MM.1S (cell line): Measurements from ENCODE around the gene CD101.
A peak's percentile ranks its signal among the peaks of the same experiment; 100 is the strongest.

Experiments used
- DNase-seq: peaks from one replicate; pipeline ENCODE4 v3.0.0-alpha.2; 2015
- H2AFZ ChIP-seq: fragments of 300-600 bp; sonication (generic); 2 replicates; pipeline ENCODE4 v1.6.0; 2016; ENCODE audit warnings: antibody characterized with exemption, low read length
- H3F3A ChIP-seq: fragments of 300-600 bp; sonication (generic); 2 replicates; pipeline ENCODE4 v1.6.1; 2016; ENCODE audit warnings: mild to moderate bottlenecking, antibody characterized with exemption, low read length, moderate library complexity, mixed read lengths; ENCODE audit not compliant: insufficient read depth
- H3K27ac ChIP-seq: fragments of 300-600 bp; sonication (generic); 2 replicates; pipeline ENCODE4 v1.5.1; 2016; ENCODE audit warnings: mild to moderate bottlenecking, low read length
- H3K27me3 ChIP-seq: fragments of 300-600 bp; sonication (generic); replicated peaks from 2 replicates; pipeline ENCODE4 v1.6.0; 2016; ENCODE audit warnings: low read length; ENCODE audit not compliant: insufficient read depth
- H3K36me3 ChIP-seq: fragments of 300-600 bp; sonication (generic); replicated peaks from 2 replicates; pipeline ENCODE4 v1.6.1; 2016; ENCODE audit warnings: mild to moderate bottlenecking, low read length, mixed read lengths; ENCODE audit not compliant: insufficient read depth
- H3K4me1 ChIP-seq: fragments of 300-600 bp; sonication (generic); 2 replicates; pipeline ENCODE4 v1.6.1; 2016; ENCODE audit warnings: low read length, mixed read lengths
- H3K4me2 ChIP-seq: fragments of 300-600 bp; sonication (generic); 2 replicates; pipeline ENCODE4 v1.6.0; 2016; ENCODE audit warnings: low read depth, low read length
- H3K4me3 ChIP-seq: fragments of 300-600 bp; sonication (generic); 2 replicates; pipeline ENCODE4 v1.5.1; 2016; ENCODE audit warnings: low read length, mixed read lengths
- H3K79me2 ChIP-seq: fragments of 300-600 bp; sonication (generic); 2 replicates; pipeline ENCODE4 v1.6.1; 2016; ENCODE audit warnings: mixed run types, low read length, mixed read lengths
- H3K9ac ChIP-seq: fragments of 300-600 bp; sonication (generic); 2 replicates; pipeline ENCODE4 v1.6.1; 2016; ENCODE audit warnings: low read length, mixed read lengths
- H3K9me2 ChIP-seq: fragments of 300-600 bp; sonication (generic); replicated peaks from 2 replicates; pipeline ENCODE4 v1.6.1; 2016; ENCODE audit warnings: mild to moderate bottlenecking, low read length, mixed read lengths; ENCODE audit not compliant: insufficient read depth
- H3K9me3 ChIP-seq: fragments of 300-600 bp; sonication (generic); replicated peaks from 2 replicates; pipeline ENCODE4 v1.6.1; 2016; ENCODE audit warnings: mild to moderate bottlenecking, low read length, mixed read lengths; ENCODE audit not compliant: insufficient read depth
- H4K20me1 ChIP-seq: fragments of 300-600 bp; sonication (generic); 2 replicates; pipeline ENCODE4 v1.6.1; 2016; ENCODE audit warnings: mild to moderate bottlenecking, low read length, moderate library complexity, mixed read lengths; ENCODE audit not compliant: insufficient read depth
- EZH2 ChIP-seq: fragments of 300-600 bp; sonication (generic); optimal IDR thresholded peaks from 2 replicates; pipeline ENCODE3; 2017; ENCODE audit warnings: low read depth, mild to moderate bottlenecking, antibody characterized with exemption, low read length, mixed read lengths
- EZH2phosphoT487 ChIP-seq: fragments of 300-600 bp; sonication (generic); IDR thresholded peaks from 2 replicates; pipeline ENCODE4 v1.6.1; 2018; ENCODE audit warnings: antibody characterized with exemption, low read length
- TF ChIP-seq, protein P1 (sequence below): fragments of 300-600 bp; sonication (generic); IDR thresholded peaks from 2 replicates; pipeline ENCODE4 v1.5.1; 2016; ENCODE audit warnings: antibody characterized with exemption, low read length, mixed read lengths

Gene CD101

DNA sequence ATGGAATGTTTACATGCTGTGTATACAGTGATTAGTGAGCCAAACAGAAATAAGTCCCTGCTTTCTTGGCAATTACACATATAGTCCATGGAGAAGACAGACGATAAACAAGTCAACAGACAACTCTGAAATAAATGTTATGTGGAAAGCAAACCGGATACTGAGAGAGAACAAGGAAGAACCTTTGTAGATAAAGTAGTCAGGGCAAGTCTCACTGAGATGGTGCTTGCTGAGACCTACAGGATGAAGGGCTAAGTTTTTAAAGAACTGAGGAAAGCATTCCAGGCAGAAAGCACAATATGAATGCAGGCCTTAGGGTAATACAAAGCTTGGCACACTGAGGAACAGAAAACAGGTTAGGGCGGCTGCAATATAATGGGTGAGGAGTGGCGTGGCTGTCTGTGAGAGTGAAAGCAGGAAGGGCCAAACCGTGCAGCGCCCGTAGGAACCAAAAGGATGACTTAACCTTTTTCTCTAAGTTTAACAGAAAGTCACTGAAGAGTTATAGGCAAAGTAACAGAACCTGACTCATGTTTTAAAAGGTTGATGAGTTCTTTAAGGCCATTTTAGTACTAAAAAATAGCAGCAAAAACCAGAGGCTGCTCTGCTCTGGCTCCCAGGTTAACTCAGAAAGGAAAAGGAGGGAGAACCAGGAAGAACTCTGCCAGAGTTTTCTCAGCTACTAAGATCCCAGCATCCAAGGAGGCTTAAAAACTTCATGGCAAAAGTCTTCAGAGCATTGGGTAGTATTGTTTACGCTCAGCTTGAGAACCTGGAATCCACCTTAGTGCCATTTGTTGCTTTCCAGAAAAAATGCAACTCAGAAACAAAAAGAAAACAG, 49.9 kb downstream of the CD101 start:
- DNase-seq = no peak
- Histone ChIP-seq H3K79me2 (no peaks in the 10 kb centered on the region), H3K27ac (no peak overlapping the region), H3K4me1 (no peaks in the 10 kb centered on the region), H3K9me2 (no peaks in the 10 kb centered on the region), H3K27me3 (no peaks in the 10 kb centered on the region), H3K36me3 (no peaks in the 10 kb centered on the region), H3F3A (no peaks in the 10 kb centered on the region), H3K9me3 (no peaks in the 10 kb centered on the region), H3K9ac (no peak overlapping the region), H4K20me1 (no peaks in the 10 kb centered on the region), H2AFZ (no peak overlapping the region), H3K4me2 (peak overlapping the region; percentile 21; the same call in 1 of the 2 replicates), H3K4me3 (no peak overlapping the region)
- TF ChIP-seq EZH2 = no peak
- TF ChIP-seq, protein P1, sequence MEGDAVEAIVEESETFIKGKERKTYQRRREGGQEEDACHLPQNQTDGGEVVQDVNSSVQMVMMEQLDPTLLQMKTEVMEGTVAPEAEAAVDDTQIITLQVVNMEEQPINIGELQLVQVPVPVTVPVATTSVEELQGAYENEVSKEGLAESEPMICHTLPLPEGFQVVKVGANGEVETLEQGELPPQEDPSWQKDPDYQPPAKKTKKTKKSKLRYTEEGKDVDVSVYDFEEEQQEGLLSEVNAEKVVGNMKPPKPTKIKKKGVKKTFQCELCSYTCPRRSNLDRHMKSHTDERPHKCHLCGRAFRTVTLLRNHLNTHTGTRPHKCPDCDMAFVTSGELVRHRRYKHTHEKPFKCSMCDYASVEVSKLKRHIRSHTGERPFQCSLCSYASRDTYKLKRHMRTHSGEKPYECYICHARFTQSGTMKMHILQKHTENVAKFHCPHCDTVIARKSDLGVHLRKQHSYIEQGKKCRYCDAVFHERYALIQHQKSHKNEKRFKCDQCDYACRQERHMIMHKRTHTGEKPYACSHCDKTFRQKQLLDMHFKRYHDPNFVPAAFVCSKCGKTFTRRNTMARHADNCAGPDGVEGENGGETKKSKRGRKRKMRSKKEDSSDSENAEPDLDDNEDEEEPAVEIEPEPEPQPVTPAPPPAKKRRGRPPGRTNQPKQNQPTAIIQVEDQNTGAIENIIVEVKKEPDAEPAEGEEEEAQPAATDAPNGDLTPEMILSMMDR = no peak
- no peak for TF ChIP-seq EZH2phosphoT487

DNA sequence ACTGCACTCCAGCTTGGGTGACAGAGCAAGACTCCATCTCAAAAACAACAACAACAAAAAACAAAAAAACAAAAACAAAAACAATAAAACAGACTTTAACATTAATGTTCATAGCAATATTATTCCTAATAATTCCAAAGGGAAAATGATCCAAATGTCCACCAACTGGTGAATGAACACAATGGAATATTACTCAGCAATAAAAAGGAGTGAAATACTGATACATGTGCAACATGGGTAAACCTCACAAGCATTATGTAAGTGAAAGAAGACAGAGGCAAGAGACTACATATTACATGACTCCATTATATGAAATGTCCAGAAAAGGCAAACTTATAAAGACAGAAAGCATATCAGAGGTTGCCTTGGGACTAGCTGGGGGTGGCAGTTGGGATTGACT, 52.5 kb downstream of the CD101 start:
- TF ChIP-seq EZH2phosphoT487 (no peak), EZH2 (no peak)
- TF ChIP-seq, protein P1 = no peak
- no peak for DNase-seq
- no peak overlapping the region for H3K27ac ChIP-seq
- H3K9ac ChIP-seq = no peak overlapping the region
- H2AFZ ChIP-seq = no peak overlapping the region
- no peaks in the 10 kb centered on the region for H3K9me3 ChIP-seq
- peaks cover 10% of the 10 kb centered on the region for H3K79me2 ChIP-seq
- no peaks in the 10 kb centered on the region for H3K9me2 ChIP-seq
- no peaks in the 10 kb centered on the region for H4K20me1 ChIP-seq
- no peaks in the 10 kb centered on the region for H3K27me3 ChIP-seq
- H3K4me2 ChIP-seq = no peak overlapping the region
- no peaks in the 10 kb centered on the region for H3K4me1 ChIP-seq
- H3F3A ChIP-seq = peaks cover 4% of the 10 kb centered on the region; the same call in 1 of the 2 replicates
- no peaks in the 10 kb centered on the region for H3K36me3 ChIP-seq
- H3K4me3 ChIP-seq = no peak overlapping the region

DNA sequence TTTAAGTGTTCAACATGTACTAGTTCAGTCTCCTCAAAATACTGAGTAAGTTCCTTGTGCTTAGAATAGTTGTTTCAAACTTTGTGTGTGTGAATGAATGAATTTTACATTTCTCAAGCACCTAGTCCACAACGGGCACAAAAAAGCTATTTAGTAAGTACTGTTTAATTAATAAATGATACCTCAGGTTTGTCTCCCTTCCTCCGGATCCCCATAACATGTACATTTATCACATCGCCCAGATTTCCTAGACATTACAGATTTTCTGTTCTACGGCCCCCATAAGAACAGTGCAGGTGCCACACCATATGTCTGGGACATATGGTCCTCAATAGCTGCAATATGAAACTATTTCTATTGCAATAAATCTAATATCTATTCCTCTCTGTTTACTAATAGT, 57.2 kb downstream of the CD101 start:
- peak overlapping the region; percentile 66 for H3K4me2 ChIP-seq
- H2AFZ ChIP-seq = no peak overlapping the region
- H3K9me3 ChIP-seq = no peaks in the 10 kb centered on the region
- 0 out of 2 replicates have a peak, but pooled peaks cover 6% of the 10 kb centered on the region for H3K4me1 ChIP-seq
- peak overlapping the region; percentile 88 for H3K9ac ChIP-seq
- H3K27me3 ChIP-seq = no peaks in the 10 kb centered on the region
- H3K36me3 ChIP-seq = no peaks in the 10 kb centered on the region
- no peak for DNase-seq
- peak overlapping the region; percentile 72 for H3K4me3 ChIP-seq
- H3K79me2 ChIP-seq = peaks cover 25% of the 10 kb centered on the region
- no peak for TF ChIP-seq EZH2phosphoT487
- TF ChIP-seq EZH2 = no peak
- TF ChIP-seq, protein P1 = no peak
- H3K27ac ChIP-seq = peak overlapping the region; percentile 93
- H4K20me1 ChIP-seq = no peaks in the 10 kb centered on the region
- peaks cover 12% of the 10 kb centered on the region; the same call in 1 of the 2 replicates for H3F3A ChIP-seq
- no peaks in the 10 kb centered on the region for H3K9me2 ChIP-seq
